Activated CD8-positive, alpha-beta memory T cell treated with anti-CD3 and anti-CD28 coated beads for 36 hours (primary cell): ENCODE results near the gene ARMH1. TPM values are rescaled to one million over a fixed set of nuclear protein-coding genes. Genes with fewer than 3 reads are reported as not detected.

ENCODE experiments used
- CTCF ChIA-PET: fragments of 350-600 bp; sonication (Branson Sonifier 250); formaldehyde crosslinking; loops from one replicate; lab custom pipeline; 2021; ENCODE audit warnings: antibody characterized with exemption; lab: Charles Lee
- POLR2A ChIA-PET: fragments of 350-600 bp; sonication (Branson Sonifier 250); formaldehyde crosslinking; loops from one replicate; lab custom pipeline; 2021; ENCODE audit warnings: antibody characterized with exemption; lab: Charles Lee
- total RNA-seq, 2 experiments: library from RNA; stranded (reverse); gene quantifications; one replicate each; pipeline ENCODE4 v1.2.3, GENCODE V29; 2021

ARMH1 gene
- total RNA-seq, result 10 to 100 TPM; 49.6 to 52.0 TPM

GRCh38 chr1:44674113-44675000, at the start of gene ARMH1, which contains the start of gene TMEM53:
Gene ARMH1, plus strand, starts transcription at chr1:44674714. Its CDS starts 14,984 bp downstream, at chr1:44689698.
Gene TMEM53, minus strand, starts transcription at chr1:44674481. Its CDS starts 90 bp downstream, at chr1:44674391.
- CTCF ChIA-PET, result interaction anchor here (0.7 to 3.7 kb wide), 3 partner anchors 11 to 23 kb away, joined by 3 to 16 read pairs (median 4); no protein-coding TSS in a partner anchor
- POLR2A ChIA-PET, result interaction anchor here (0.5 to 2.7 kb wide), 6 partner anchors 9 to 102 kb away, joined by 3 to 14 read pairs (median 6); partner anchors contain the start of gene RNU5D-1

GRCh38 chr1:44625348-44625747, 49.2 kb upstream of the ARMH1 start:
- POLR2A ChIA-PET, result no interaction called here

GRCh38 chr1:44628962-44629756, 45.4 kb upstream of the ARMH1 start:
- POLR2A ChIA-PET, result no interaction called here
- CTCF ChIA-PET, result interaction anchor here (0.6 to 2.1 kb wide), 3 partner anchors 12 to 244 kb away, joined by 3 to 6 read pairs (median 3); no protein-coding TSS in a partner anchor

More at GRCh38 chr1:44625348-44625747, 49.2 kb upstream of the ARMH1 start:
- CTCF ChIA-PET, result no interaction called here

- ChIA-PET POLR2A (no interaction called here), CTCF (no interaction called here)
These were observed 44.4 kb upstream of the ARMH1 start for GRCh38 chr1:44630116-44630515.

GRCh38 chr1:44631333-44631646, 43.2 kb upstream of the ARMH1 start:
- ChIA-PET POLR2A (interaction anchor here (0.6 to 2.4 kb wide), 12 partner anchors 9 to 368 kb away, joined by 3 to 9 read pairs (median 4); partner anchors contain the start of genes ARMH1 and TMEM53), CTCF (interaction anchor here (0.6 to 2.8 kb wide), 5 partner anchors 10 to 253 kb away, joined by 3 to 18 read pairs (median 3); no protein-coding TSS in a partner anchor)

- ChIA-PET POLR2A (interaction anchor here (0.6 to 2.4 kb wide), 14 partner anchors 10 to 368 kb away, joined by 3 to 9 read pairs (median 4); partner anchors contain the start of genes ARMH1 and TMEM53), CTCF (interaction anchor here (1.0 to 2.8 kb wide), 3 partner anchors 10 to 59 kb away, joined by 3 to 18 read pairs (median 5); no protein-coding TSS in a partner anchor)
These were observed 42.6 kb upstream of the ARMH1 start for GRCh38 chr1:44631647-44632539.

GRCh38 chr1:44632598-44632997, 41.9 kb upstream of the ARMH1 start:
- CTCF ChIA-PET, result interaction anchor here (2.8 kb wide), 1 partner anchor 20 kb away, joined by 18 read pairs; no protein-coding TSS in a partner anchor
- POLR2A ChIA-PET, result interaction anchor here (1.0 to 2.4 kb wide), 6 partner anchors 9 to 89 kb away, joined by 4 to 9 read pairs (median 8); partner anchors contain the start of genes ARMH1 and TMEM53

GRCh38 chr1:44634606-44635189, 39.8 kb upstream of the ARMH1 start:
- POLR2A ChIA-PET, result no interaction called here

GRCh38 chr1:44635439-44635838, 39.1 kb upstream of the ARMH1 start:
- POLR2A ChIA-PET, result no interaction called here

More at GRCh38 chr1:44634606-44635189, 39.8 kb upstream of the ARMH1 start:
- CTCF ChIA-PET, result interaction anchor here (1.0 to 2.0 kb wide), 2 partner anchors 17 to 18 kb away, joined by 3 to 6 read pairs; no protein-coding TSS in a partner anchor

GRCh38 chr1:44636083-44636687, 38.3 kb upstream of the ARMH1 start:
- ChIA-PET CTCF (no interaction called here), POLR2A (no interaction called here)

More at GRCh38 chr1:44635439-44635838, 39.1 kb upstream of the ARMH1 start:
- CTCF ChIA-PET, result interaction anchor here (1.0 to 2.0 kb wide), 2 partner anchors 16 to 17 kb away, joined by 3 to 6 read pairs; no protein-coding TSS in a partner anchor

GRCh38 chr1:44636688-44637598, 37.6 kb upstream of the ARMH1 start:
- ChIA-PET POLR2A (no interaction called here), CTCF (interaction anchor here (3.8 kb wide), 1 partner anchor 15 kb away, joined by 19 read pairs; no protein-coding TSS in a partner anchor)

GRCh38 chr1:44637702-44638411, 36.7 kb upstream of the ARMH1 start:
- ChIA-PET CTCF (interaction anchor here (3.8 kb wide), 1 partner anchor 15 kb away, joined by 19 read pairs; no protein-coding TSS in a partner anchor), POLR2A (no interaction called here)

GRCh38 chr1:44640200-44640853, 34.2 kb upstream of the ARMH1 start:
- CTCF ChIA-PET, result interaction anchor here (3.8 kb wide), 1 partner anchor 12 kb away, joined by 19 read pairs; no protein-coding TSS in a partner anchor
- POLR2A ChIA-PET, result no interaction called here
